Measurements from ENCODE around the gene PRDM16.

PRDM16 gene

GRCh38 chr1:3196577-3197245 lies 127.7 kb downstream of the PRDM16 start:
- Histone ChIP-seq H3K27me3 (ENCODE audit: control insufficient read depth in 1 of 2, insufficient read depth in 2 of 2, low read length in 2 of 2) (no peaks in the 10 kb centered on the region), H3K4me1 (ENCODE audit: control insufficient read depth, insufficient read depth, low read length) (no peaks in the 10 kb centered on the region), H3K9ac (ENCODE audit: low read length in 2 of 2) (no peak overlapping the region), H3K36me3 (ENCODE audit: control insufficient read depth in 2 of 2, insufficient read depth in 2 of 2, low read length in 2 of 2) (no peaks in the 10 kb centered on the region), H3K9me3 (ENCODE audit: control insufficient read depth in 2 of 2, low read length in 2 of 2) (no peaks in the 10 kb centered on the region), H3K27ac (ENCODE audit: low read length) (no peak overlapping the region), H3K4me3 (ENCODE audit: low read length in 2 of 2) (no peak overlapping the region)

GRCh38 chr1:3197781-3198316 lies 128.8 kb downstream of the PRDM16 start:
- H3K4me1 ChIP-seq (ENCODE audit: control insufficient read depth, insufficient read depth, low read length): no peaks in the 10 kb centered on the region
- H3K27me3 ChIP-seq (ENCODE audit: control insufficient read depth in 1 of 2, insufficient read depth in 2 of 2, low read length in 2 of 2): no peaks in the 10 kb centered on the region
- no peak overlapping the region for H3K4me3 ChIP-seq (ENCODE audit: low read length in 2 of 2)
- no peak overlapping the region for H3K27ac ChIP-seq (ENCODE audit: low read length)
- no peak overlapping the region for H3K9ac ChIP-seq (ENCODE audit: low read length in 2 of 2)
- no peaks in the 10 kb centered on the region for H3K36me3 ChIP-seq (ENCODE audit: control insufficient read depth in 2 of 2, insufficient read depth in 2 of 2, low read length in 2 of 2)
- no peaks in the 10 kb centered on the region for H3K9me3 ChIP-seq (ENCODE audit: control insufficient read depth in 2 of 2, low read length in 2 of 2)

- Histone ChIP-seq H3K27ac (ENCODE audit: low read length) (no peak overlapping the region), H3K4me1 (ENCODE audit: control insufficient read depth, insufficient read depth, low read length) (no peaks in the 10 kb centered on the region), H3K36me3 (ENCODE audit: control insufficient read depth in 2 of 2, insufficient read depth in 2 of 2, low read length in 2 of 2) (no peaks in the 10 kb centered on the region), H3K4me3 (ENCODE audit: low read length in 2 of 2) (no peak overlapping the region), H3K9ac (ENCODE audit: low read length in 2 of 2) (no peak overlapping the region), H3K27me3 (ENCODE audit: control insufficient read depth in 1 of 2, insufficient read depth in 2 of 2, low read length in 2 of 2) (no peaks in the 10 kb centered on the region), H3K9me3 (ENCODE audit: control insufficient read depth in 2 of 2, low read length in 2 of 2) (no peaks in the 10 kb centered on the region)
Observed at GRCh38 chr1:3198371-3199271, 129.6 kb downstream of the PRDM16 start.

GRCh38 chr1:3204725-3205124 lies 135.7 kb downstream of the PRDM16 start:
- Histone ChIP-seq H3K4me1 (ENCODE audit: control insufficient read depth, insufficient read depth, low read length) (no peaks in the 10 kb centered on the region), H3K4me3 (ENCODE audit: low read length in 2 of 2) (no peak overlapping the region), H3K27ac (ENCODE audit: low read length) (no peak overlapping the region), H3K9me3 (ENCODE audit: control insufficient read depth in 2 of 2, low read length in 2 of 2) (no peaks in the 10 kb centered on the region), H3K9ac (ENCODE audit: low read length in 2 of 2) (no peak overlapping the region), H3K27me3 (ENCODE audit: control insufficient read depth in 1 of 2, insufficient read depth in 2 of 2, low read length in 2 of 2) (no peaks in the 10 kb centered on the region), H3K36me3 (ENCODE audit: control insufficient read depth in 2 of 2, insufficient read depth in 2 of 2, low read length in 2 of 2) (no peaks in the 10 kb centered on the region)

GRCh38 chr1:3205815-3206214 lies 136.8 kb downstream of the PRDM16 start:
- Histone ChIP-seq H3K27me3 (ENCODE audit: control insufficient read depth in 1 of 2, insufficient read depth in 2 of 2, low read length in 2 of 2) (no peaks in the 10 kb centered on the region), H3K36me3 (ENCODE audit: control insufficient read depth in 2 of 2, insufficient read depth in 2 of 2, low read length in 2 of 2) (no peaks in the 10 kb centered on the region), H3K27ac (ENCODE audit: low read length) (no peak overlapping the region), H3K9me3 (ENCODE audit: control insufficient read depth in 2 of 2, low read length in 2 of 2) (no peaks in the 10 kb centered on the region), H3K4me1 (ENCODE audit: control insufficient read depth, insufficient read depth, low read length) (no peaks in the 10 kb centered on the region), H3K4me3 (ENCODE audit: low read length in 2 of 2) (no peak overlapping the region), H3K9ac (ENCODE audit: low read length in 2 of 2) (no peak overlapping the region)

GRCh38 chr1:3206696-3207095 lies 137.7 kb downstream of the PRDM16 start:
- no peaks in the 10 kb centered on the region for H3K36me3 ChIP-seq (ENCODE audit: control insufficient read depth in 2 of 2, insufficient read depth in 2 of 2, low read length in 2 of 2)
- H3K27me3 ChIP-seq (ENCODE audit: control insufficient read depth in 1 of 2, insufficient read depth in 2 of 2, low read length in 2 of 2): no peaks in the 10 kb centered on the region
- no peaks in the 10 kb centered on the region for H3K9me3 ChIP-seq (ENCODE audit: control insufficient read depth in 2 of 2, low read length in 2 of 2)
- H3K4me1 ChIP-seq (ENCODE audit: control insufficient read depth, insufficient read depth, low read length): no peaks in the 10 kb centered on the region
- no peak overlapping the region for H3K27ac ChIP-seq (ENCODE audit: low read length)
- no peak overlapping the region for H3K9ac ChIP-seq (ENCODE audit: low read length in 2 of 2)
- H3K4me3 ChIP-seq (ENCODE audit: low read length in 2 of 2): no peak overlapping the region

GRCh38 chr1:3207217-3207848 lies 138.3 kb downstream of the PRDM16 start:
- Histone ChIP-seq H3K9me3 (ENCODE audit: control insufficient read depth in 2 of 2, low read length in 2 of 2) (no peaks in the 10 kb centered on the region), H3K27me3 (ENCODE audit: control insufficient read depth in 1 of 2, insufficient read depth in 2 of 2, low read length in 2 of 2) (no peaks in the 10 kb centered on the region), H3K4me3 (ENCODE audit: low read length in 2 of 2) (no peak overlapping the region), H3K27ac (ENCODE audit: low read length) (no peak overlapping the region), H3K9ac (ENCODE audit: low read length in 2 of 2) (no peak overlapping the region), H3K4me1 (ENCODE audit: control insufficient read depth, insufficient read depth, low read length) (no peaks in the 10 kb centered on the region), H3K36me3 (ENCODE audit: control insufficient read depth in 2 of 2, insufficient read depth in 2 of 2, low read length in 2 of 2) (no peaks in the 10 kb centered on the region)

GRCh38 chr1:3208819-3209200 lies 139.8 kb downstream of the PRDM16 start:
- Histone ChIP-seq H3K27me3 (ENCODE audit: control insufficient read depth in 1 of 2, insufficient read depth in 2 of 2, low read length in 2 of 2) (peaks cover 0 to under 1% of the 10 kb centered on the region in 2 donors), H3K27ac (ENCODE audit: low read length) (no peak overlapping the region), H3K4me3 (ENCODE audit: low read length in 2 of 2) (no peak overlapping the region), H3K9me3 (ENCODE audit: control insufficient read depth in 2 of 2, low read length in 2 of 2) (no peaks in the 10 kb centered on the region), H3K36me3 (ENCODE audit: control insufficient read depth in 2 of 2, insufficient read depth in 2 of 2, low read length in 2 of 2) (no peaks in the 10 kb centered on the region), H3K9ac (ENCODE audit: low read length in 2 of 2) (no peak overlapping the region), H3K4me1 (ENCODE audit: control insufficient read depth, insufficient read depth, low read length) (no peaks in the 10 kb centered on the region)

- H3K27ac ChIP-seq (ENCODE audit: low read length): no peak overlapping the region
Observed at GRCh38 chr1:3209201-3209600, 140.2 kb downstream of the PRDM16 start.

GRCh38 chr1:3211582-3212375 lies 142.8 kb downstream of the PRDM16 start:
- no peaks in the 10 kb centered on the region for H3K9me3 ChIP-seq (ENCODE audit: control insufficient read depth in 2 of 2, low read length in 2 of 2)
- no peak overlapping the region for H3K9ac ChIP-seq (ENCODE audit: low read length in 2 of 2)
- H3K4me3 ChIP-seq (ENCODE audit: low read length in 2 of 2): no peak overlapping the region
- H3K4me1 ChIP-seq (ENCODE audit: control insufficient read depth, insufficient read depth, low read length): peaks cover 3% of the 10 kb centered on the region
- no peaks in the 10 kb centered on the region for H3K36me3 ChIP-seq (ENCODE audit: control insufficient read depth in 2 of 2, insufficient read depth in 2 of 2, low read length in 2 of 2)
- peaks cover 5 to 15% of the 10 kb centered on the region in 2 donors for H3K27me3 ChIP-seq (ENCODE audit: control insufficient read depth in 1 of 2, insufficient read depth in 2 of 2, low read length in 2 of 2)
- no peak overlapping the region for H3K27ac ChIP-seq (ENCODE audit: low read length)

More at GRCh38 chr1:3209201-3209600, 140.2 kb downstream of the PRDM16 start:
- Histone ChIP-seq H3K9me3 (ENCODE audit: control insufficient read depth in 2 of 2, low read length in 2 of 2) (no peaks in the 10 kb centered on the region), H3K27me3 (ENCODE audit: control insufficient read depth in 1 of 2, insufficient read depth in 2 of 2, low read length in 2 of 2) (peaks cover 0 to 4% of the 10 kb centered on the region in 2 donors), H3K36me3 (ENCODE audit: control insufficient read depth in 2 of 2, insufficient read depth in 2 of 2, low read length in 2 of 2) (no peaks in the 10 kb centered on the region), H3K4me3 (ENCODE audit: low read length in 2 of 2) (no peak overlapping the region), H3K9ac (ENCODE audit: low read length in 2 of 2) (no peak overlapping the region), H3K4me1 (ENCODE audit: control insufficient read depth, insufficient read depth, low read length) (no peaks in the 10 kb centered on the region)
